Liver (tissue), 9 donors: ENCODE data around the gene PHF23. TPM values are rescaled to one million over a fixed set of nuclear protein-coding genes. Genes with fewer than 3 reads are reported as not detected.

Source experiments
- DNase-seq: peaks from one replicate; pipeline ENCODE4 v3.0.0-alpha.2; 2017; ENCODE audit warnings: low spot score
- H3K27ac ChIP-seq, 2 donors: one replicate each; pipeline ENCODE4 v1.7.0; 2013; ENCODE audit warnings: inconsistent platforms in 2 of 2, low read length in 2 of 2, control low read depth in 1 of 2, low read depth in 1 of 2, mild to moderate bottlenecking in 1 of 2
- H3K27me3 ChIP-seq, 4 donors: one replicate each; pipeline versions ENCODE4 v1.6.1 to v1.7.0; 2013; ENCODE audit warnings: low read length in 3 of 4, inconsistent platforms in 1 of 4, mild to moderate bottlenecking in 1 of 4, moderate library complexity in 1 of 4; ENCODE audit not compliant: control insufficient read depth in 4 of 4, insufficient read depth in 4 of 4
- H3K36me3 ChIP-seq, 4 donors: one replicate each; pipeline versions ENCODE4 v1.6.1 to v1.7.0; 2013; ENCODE audit warnings: low read length in 3 of 4, mild to moderate bottlenecking in 3 of 4, low read depth in 1 of 4, moderate library complexity in 1 of 4; ENCODE audit not compliant: control insufficient read depth in 4 of 4, insufficient read depth in 3 of 4
- H3K4me1 ChIP-seq, 4 donors: one replicate each; pipeline versions ENCODE4 v1.6.1 to v1.7.0; 2013; ENCODE audit warnings: low read length in 3 of 4, mild to moderate bottlenecking in 3 of 4, moderate library complexity in 1 of 4; ENCODE audit not compliant: control insufficient read depth in 4 of 4, insufficient read depth in 4 of 4
- H3K4me3 ChIP-seq, 3 donors: one replicate each; pipeline versions ENCODE4 v1.6.1 to v1.7.0; 2013; ENCODE audit warnings: low read length in 3 of 3, control low read depth in 1 of 3, low read depth in 1 of 3, mild to moderate bottlenecking in 1 of 3
- H3K9ac ChIP-seq, 2 donors: one replicate each; pipeline ENCODE4 v1.7.0; 2013; ENCODE audit warnings: low read length in 2 of 2, mild to moderate bottlenecking in 2 of 2, moderate library complexity in 2 of 2, control low read depth in 1 of 2, low read depth in 1 of 2
- H3K9me3 ChIP-seq, 4 donors: one replicate each; pipeline versions ENCODE4 v1.6.1 to v1.7.0; 2013; ENCODE audit warnings: low read length in 3 of 4; ENCODE audit not compliant: control insufficient read depth in 4 of 4
- EGR1 ChIP-seq, 2 donors: IDR thresholded peaks; 2 replicates each; pipeline ENCODE4 v1.6.1; 2016 to 2018; ENCODE audit warnings: antibody characterized with exemption in 2 of 2, low read depth in 2 of 2
- FOXA1 ChIP-seq: IDR thresholded peaks from 2 replicates; pipeline ENCODE4 v1.6.1; 2016; ENCODE audit warnings: antibody characterized with exemption
- HNF4A ChIP-seq, 2 donors: conservative IDR thresholded peaks; 2 replicates each; pipeline ENCODE4 v1.6.1; 2016; ENCODE audit warnings: antibody characterized with exemption in 2 of 2, mild to moderate bottlenecking in 2 of 2
- HNF4G ChIP-seq: IDR thresholded peaks from 2 replicates; pipeline ENCODE4 v1.6.1; 2016; ENCODE audit warnings: antibody characterized with exemption
- JUND ChIP-seq, 2 donors: IDR thresholded peaks; 2 replicates each; pipeline ENCODE4 v1.6.1; 2016; ENCODE audit warnings: antibody characterized with exemption in 2 of 2
- NR2F2 ChIP-seq: IDR thresholded peaks from 2 replicates; pipeline ENCODE4 v1.6.1; 2016; ENCODE audit warnings: antibody characterized with exemption
- RAD21 ChIP-seq, 2 donors: IDR thresholded peaks; 2 replicates each; pipeline ENCODE4 v1.6.1; 2016; ENCODE audit warnings: antibody characterized with exemption in 2 of 2, mild to moderate bottlenecking in 2 of 2
- RXRA ChIP-seq, 2 donors: IDR thresholded peaks; 2 replicates each; pipeline ENCODE4 v1.6.1; 2017 to 2018; ENCODE audit warnings: antibody characterized with exemption in 2 of 2, mild to moderate bottlenecking in 1 of 2
- SP1 ChIP-seq: IDR thresholded peaks from 2 replicates; pipeline ENCODE4 v1.6.1; 2018; ENCODE audit warnings: antibody characterized with exemption, mild to moderate bottlenecking
- TAF1 ChIP-seq: conservative IDR thresholded peaks from 2 replicates; pipeline ENCODE4 v1.6.1; 2016; ENCODE audit warnings: antibody characterized with exemption, mild to moderate bottlenecking
- WGBS: extraction: QIAGEN DNeasy Blood & Tissue Kit; methylation state at CpG from one replicate; pipeline ENCODE4 v1.1.7; 2013; 5-methylcytosine and 5-hydroxymethylcytosine counted together
- polyA plus RNA-seq, 2 donors: library from polyadenylated mRNA; stranded (reverse) in 1 of 2; unstranded in 1 of 2; fragments of 200-250 nt in 1 of 2; fragments of >200 nt in 1 of 2; fragmentation: Nextera tagmentation in 1 of 2; extraction: Ambion mirVana in 1 of 2; gene quantifications; one replicate each; pipeline versions ENCODE4 v1.2.1 to v1.2.3, GENCODE V29; 2013 to 2015
- total RNA-seq, 2 donors: library from RNA; depleted of rRNA; stranded (reverse); fragments of >200 nt; gene quantifications; one replicate each; pipeline ENCODE4 v1.2.3, GENCODE V29; 2014
- TF ChIP-seq, protein P1 (sequence below): IDR thresholded peaks from 2 replicates; pipeline ENCODE4 v1.6.1; 2016; ENCODE audit warnings: antibody characterized with exemption
- TF ChIP-seq, protein P2 (sequence below): IDR thresholded peaks from 2 replicates; pipeline ENCODE4 v1.6.1; 2016; ENCODE audit warnings: antibody characterized with exemption
- TF ChIP-seq, protein P3 (sequence below): fragments of 150-350 bp; IDR thresholded peaks from 2 replicates; pipeline ENCODE4 v1.5.1; 2017; ENCODE audit warnings: improper control_type of control experiment, low read depth, low read length; ENCODE audit not compliant: missing input control
- TF ChIP-seq, protein P4 (sequence below): IDR thresholded peaks from 2 replicates; pipeline ENCODE4 v1.6.1; 2016; ENCODE audit warnings: antibody characterized with exemption, mild to moderate bottlenecking
- donor health status: healthy.
- donor health status: healthy.
- donor health status: healthy.
- donor health status: healthy.
- donor health status: healthy.

The PHF23 gene
- total and polyA plus RNA-seq, 4 donors, result 14.0 to 18.3 (median 15.2) TPM

DNA sequence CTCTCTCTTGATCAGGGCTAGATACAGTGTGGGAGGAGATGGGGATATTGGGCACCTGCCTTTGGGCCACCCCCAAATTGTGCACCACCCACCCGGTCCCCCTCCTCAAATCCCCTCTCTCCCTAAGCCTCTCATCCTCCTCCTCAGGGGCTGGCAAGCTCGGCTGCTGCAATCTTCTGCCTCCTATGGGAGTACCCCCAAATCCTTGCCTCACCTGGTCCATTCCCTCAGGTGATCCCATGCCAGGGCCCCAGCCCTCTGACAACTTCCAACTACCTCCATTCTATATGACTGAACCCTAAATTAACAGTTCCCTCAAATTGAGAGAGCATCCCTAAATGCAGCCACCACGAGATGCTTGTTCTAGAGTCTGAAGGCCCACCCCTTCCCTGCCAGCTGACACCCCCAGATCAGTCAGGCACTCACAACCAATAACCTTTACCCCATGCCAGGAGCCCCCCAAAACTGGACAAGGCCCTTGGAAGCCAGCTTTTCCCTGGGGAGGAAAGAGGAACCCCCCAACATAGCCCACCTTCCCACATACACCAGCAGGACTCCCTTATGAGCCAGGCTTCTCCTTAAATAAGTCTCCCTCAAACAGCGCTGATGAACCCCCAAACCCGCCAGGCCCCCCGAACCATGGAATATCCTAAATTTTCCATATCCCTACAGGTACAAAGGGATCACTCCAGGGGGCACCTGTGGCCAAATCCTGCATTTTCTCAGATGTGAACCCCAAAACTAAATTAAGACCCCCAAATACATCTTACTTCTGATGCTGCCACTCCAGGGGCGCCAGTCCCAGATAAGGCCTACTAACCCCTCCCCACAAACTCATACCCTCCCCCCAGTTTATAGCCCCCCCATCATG, 22.8 kb downstream of the PHF23 start (continued):
- TF ChIP-seq, protein P1, sequence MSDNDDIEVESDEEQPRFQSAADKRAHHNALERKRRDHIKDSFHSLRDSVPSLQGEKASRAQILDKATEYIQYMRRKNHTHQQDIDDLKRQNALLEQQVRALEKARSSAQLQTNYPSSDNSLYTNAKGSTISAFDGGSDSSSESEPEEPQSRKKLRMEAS, result no peak
- TF ChIP-seq HNF4G (no peak), JUND (IDR thresholded peaks at IDR 0.05) (no peak), RAD21 (IDR thresholded peaks at IDR 0.05) (no peak)
- TF ChIP-seq, protein P2, sequence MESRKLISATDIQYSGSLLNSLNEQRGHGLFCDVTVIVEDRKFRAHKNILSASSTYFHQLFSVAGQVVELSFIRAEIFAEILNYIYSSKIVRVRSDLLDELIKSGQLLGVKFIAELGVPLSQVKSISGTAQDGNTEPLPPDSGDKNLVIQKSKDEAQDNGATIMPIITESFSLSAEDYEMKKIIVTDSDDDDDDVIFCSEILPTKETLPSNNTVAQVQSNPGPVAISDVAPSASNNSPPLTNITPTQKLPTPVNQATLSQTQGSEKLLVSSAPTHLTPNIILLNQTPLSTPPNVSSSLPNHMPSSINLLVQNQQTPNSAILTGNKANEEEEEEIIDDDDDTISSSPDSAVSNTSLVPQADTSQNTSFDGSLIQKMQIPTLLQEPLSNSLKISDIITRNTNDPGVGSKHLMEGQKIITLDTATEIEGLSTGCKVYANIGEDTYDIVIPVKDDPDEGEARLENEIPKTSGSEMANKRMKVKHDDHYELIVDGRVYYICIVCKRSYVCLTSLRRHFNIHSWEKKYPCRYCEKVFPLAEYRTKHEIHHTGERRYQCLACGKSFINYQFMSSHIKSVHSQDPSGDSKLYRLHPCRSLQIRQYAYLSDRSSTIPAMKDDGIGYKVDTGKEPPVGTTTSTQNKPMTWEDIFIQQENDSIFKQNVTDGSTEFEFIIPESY, result no peak

DNA sequence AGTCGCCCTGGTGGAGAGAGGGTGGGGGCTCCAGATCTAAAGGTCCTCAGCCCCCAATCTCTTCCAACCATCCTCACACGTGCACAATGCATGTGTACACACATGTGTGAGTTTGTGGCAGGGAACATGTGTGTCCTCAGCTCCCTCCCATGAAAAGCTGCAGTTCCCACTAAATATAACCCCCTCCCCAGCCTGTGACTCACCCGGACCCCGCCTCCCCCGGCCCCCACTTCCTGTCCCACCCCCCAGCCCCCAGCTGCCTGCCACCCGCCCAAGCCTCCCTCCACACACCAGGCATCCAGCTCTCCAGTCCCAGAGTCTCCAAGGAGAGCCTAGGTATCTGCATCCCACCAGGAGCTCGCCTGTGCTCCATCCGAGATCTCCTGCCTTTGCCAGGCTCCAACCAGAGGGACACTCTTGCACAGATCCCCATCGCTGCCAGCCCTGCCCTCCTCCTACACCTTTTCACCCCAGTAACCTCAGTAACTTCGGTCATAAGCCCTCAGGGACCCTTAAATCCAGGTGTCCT, 23.5 kb downstream of the PHF23 start:
- WGBS, result 42% methylated on average over 10 of the region's 10 CpGs

More for the DNA sequence above, 23.5 kb downstream of the PHF23 start:
- H3K9me3 ChIP-seq, result no peaks in the 10 kb centered on the region
- H3K4me1 ChIP-seq, result peaks cover 11 to 35% (median 25%) of the 10 kb centered on the region in 4 donors
- no peak for TF ChIP-seq HNF4A (conservative IDR thresholded peaks at IDR 0.05)
- TF ChIP-seq, protein P3, sequence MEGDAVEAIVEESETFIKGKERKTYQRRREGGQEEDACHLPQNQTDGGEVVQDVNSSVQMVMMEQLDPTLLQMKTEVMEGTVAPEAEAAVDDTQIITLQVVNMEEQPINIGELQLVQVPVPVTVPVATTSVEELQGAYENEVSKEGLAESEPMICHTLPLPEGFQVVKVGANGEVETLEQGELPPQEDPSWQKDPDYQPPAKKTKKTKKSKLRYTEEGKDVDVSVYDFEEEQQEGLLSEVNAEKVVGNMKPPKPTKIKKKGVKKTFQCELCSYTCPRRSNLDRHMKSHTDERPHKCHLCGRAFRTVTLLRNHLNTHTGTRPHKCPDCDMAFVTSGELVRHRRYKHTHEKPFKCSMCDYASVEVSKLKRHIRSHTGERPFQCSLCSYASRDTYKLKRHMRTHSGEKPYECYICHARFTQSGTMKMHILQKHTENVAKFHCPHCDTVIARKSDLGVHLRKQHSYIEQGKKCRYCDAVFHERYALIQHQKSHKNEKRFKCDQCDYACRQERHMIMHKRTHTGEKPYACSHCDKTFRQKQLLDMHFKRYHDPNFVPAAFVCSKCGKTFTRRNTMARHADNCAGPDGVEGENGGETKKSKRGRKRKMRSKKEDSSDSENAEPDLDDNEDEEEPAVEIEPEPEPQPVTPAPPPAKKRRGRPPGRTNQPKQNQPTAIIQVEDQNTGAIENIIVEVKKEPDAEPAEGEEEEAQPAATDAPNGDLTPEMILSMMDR, result no peak
- no peak for TF ChIP-seq FOXA1
- TF ChIP-seq NR2F2, result no peak
- no peak for TF ChIP-seq EGR1 (IDR thresholded peaks at IDR 0.05; ENCODE audit: low read depth in 2 of 2)
- TF ChIP-seq HNF4G, result no peak
- TF ChIP-seq, protein P2, result no peak
- TF ChIP-seq, protein P4, sequence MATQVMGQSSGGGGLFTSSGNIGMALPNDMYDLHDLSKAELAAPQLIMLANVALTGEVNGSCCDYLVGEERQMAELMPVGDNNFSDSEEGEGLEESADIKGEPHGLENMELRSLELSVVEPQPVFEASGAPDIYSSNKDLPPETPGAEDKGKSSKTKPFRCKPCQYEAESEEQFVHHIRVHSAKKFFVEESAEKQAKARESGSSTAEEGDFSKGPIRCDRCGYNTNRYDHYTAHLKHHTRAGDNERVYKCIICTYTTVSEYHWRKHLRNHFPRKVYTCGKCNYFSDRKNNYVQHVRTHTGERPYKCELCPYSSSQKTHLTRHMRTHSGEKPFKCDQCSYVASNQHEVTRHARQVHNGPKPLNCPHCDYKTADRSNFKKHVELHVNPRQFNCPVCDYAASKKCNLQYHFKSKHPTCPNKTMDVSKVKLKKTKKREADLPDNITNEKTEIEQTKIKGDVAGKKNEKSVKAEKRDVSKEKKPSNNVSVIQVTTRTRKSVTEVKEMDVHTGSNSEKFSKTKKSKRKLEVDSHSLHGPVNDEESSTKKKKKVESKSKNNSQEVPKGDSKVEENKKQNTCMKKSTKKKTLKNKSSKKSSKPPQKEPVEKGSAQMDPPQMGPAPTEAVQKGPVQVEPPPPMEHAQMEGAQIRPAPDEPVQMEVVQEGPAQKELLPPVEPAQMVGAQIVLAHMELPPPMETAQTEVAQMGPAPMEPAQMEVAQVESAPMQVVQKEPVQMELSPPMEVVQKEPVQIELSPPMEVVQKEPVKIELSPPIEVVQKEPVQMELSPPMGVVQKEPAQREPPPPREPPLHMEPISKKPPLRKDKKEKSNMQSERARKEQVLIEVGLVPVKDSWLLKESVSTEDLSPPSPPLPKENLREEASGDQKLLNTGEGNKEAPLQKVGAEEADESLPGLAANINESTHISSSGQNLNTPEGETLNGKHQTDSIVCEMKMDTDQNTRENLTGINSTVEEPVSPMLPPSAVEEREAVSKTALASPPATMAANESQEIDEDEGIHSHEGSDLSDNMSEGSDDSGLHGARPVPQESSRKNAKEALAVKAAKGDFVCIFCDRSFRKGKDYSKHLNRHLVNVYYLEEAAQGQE, result no peak
- TF ChIP-seq SP1, result no peak
- TF ChIP-seq JUND (IDR thresholded peaks at IDR 0.05), result no peak
- TF ChIP-seq TAF1, result no peak
- TF ChIP-seq RXRA (IDR thresholded peaks at IDR 0.05), result no peak
- DNase-seq, result no peak
- no peak overlapping the region for H3K4me3 ChIP-seq
- H3K27me3 ChIP-seq, result no peaks in the 10 kb centered on the region
- H3K27ac ChIP-seq, result peak overlapping the region in 1 of 2 donors; percentile 78
- no peak overlapping the region for H3K9ac ChIP-seq
- no peaks in the 10 kb centered on the region for H3K36me3 ChIP-seq
